Parathyroid adenoma (tissue), 2 donors: ENCODE measurements around the gene IGFALS.

Experiments
- H2AFZ ChIP-seq: fragments of 300-600 bp; sonication (generic); one replicate; pipeline ENCODE4 v1.7.0; 2017; ENCODE audit warnings: antibody characterized with exemption, mild to moderate bottlenecking
- H3K27ac ChIP-seq: fragments of 300-600 bp; sonication (generic); one replicate; pipeline ENCODE4 v1.7.0; 2017
- H3K27me3 ChIP-seq: fragments of 300-600 bp; sonication (generic); one replicate; pipeline ENCODE4 v1.7.0; 2017; ENCODE audit warnings: low read length; ENCODE audit not compliant: control insufficient read depth, insufficient read depth
- H3K36me3 ChIP-seq: fragments of 300-600 bp; sonication (generic); one replicate; pipeline ENCODE4 v1.7.0; 2017; ENCODE audit warnings: low read length; ENCODE audit not compliant: control insufficient read depth, insufficient read depth
- H3K4me1 ChIP-seq: fragments of 300-600 bp; sonication (generic); one replicate; pipeline ENCODE4 v1.7.0; 2017; ENCODE audit warnings: control low read depth
- H3K4me2 ChIP-seq: fragments of 300-600 bp; sonication (generic); one replicate; pipeline ENCODE4 v1.7.0; 2017; ENCODE audit warnings: low read length
- H3K4me3 ChIP-seq: fragments of 300-600 bp; sonication (generic); one replicate; pipeline ENCODE4 v1.7.0; 2017; ENCODE audit warnings: low read depth, low read length
- H3K79me2 ChIP-seq: fragments of 300-600 bp; sonication (generic); one replicate; pipeline ENCODE4 v1.7.0; 2017; ENCODE audit warnings: control low read depth
- H3K9ac ChIP-seq: fragments of 300-600 bp; sonication (generic); one replicate; pipeline ENCODE4 v1.7.0; 2017; ENCODE audit warnings: mild to moderate bottlenecking
- H3K9me3 ChIP-seq: fragments of 300-600 bp; sonication (generic); one replicate; pipeline ENCODE4 v1.7.0; 2017; ENCODE audit warnings: low read length; ENCODE audit not compliant: control insufficient read depth
- TF ChIP-seq, protein P1 (sequence below): fragments of 300-600 bp; sonication (generic); IDR thresholded peaks from one replicate; pipeline ENCODE4 v1.7.0; 2017; ENCODE audit warnings: antibody characterized with exemption, mild to moderate bottlenecking
- donor health status: primary hyperparathyroidism.

IGFALS gene

DNA sequence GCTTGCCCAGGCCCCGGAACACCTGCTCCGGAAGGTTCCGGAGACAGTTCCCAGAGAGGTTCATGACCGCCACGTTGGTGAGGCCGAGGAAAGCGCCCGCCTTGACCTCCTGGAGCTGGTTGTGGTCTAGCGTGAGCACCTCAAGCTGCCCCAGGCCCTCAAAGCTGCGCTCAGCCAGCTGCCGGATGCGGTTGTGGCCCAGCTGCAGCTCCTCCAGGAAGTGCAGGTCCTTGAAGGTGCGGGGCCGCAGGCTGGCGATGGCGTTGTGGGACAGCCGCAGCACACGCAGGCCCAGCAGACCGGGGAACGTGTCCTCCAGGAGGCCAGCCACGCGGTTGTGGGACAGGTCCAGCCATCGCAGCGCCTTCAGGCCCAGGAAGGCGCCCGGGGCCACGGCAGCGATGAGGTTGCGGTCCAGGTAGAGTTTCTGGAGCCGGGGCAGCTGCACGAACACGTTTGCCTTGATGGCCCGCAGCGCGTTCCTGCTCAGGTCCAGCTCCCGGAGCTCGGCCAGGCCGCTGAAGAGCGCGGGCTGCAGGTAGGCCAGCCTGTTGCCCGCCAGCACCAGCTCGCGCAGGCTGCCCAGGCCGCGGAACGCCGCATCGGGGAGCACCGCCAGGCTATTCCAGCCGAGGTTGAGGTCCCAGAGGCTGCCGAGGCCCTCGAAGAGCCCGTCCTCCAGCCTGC is 2.1 kb downstream of the IGFALS start:
- Histone ChIP-seq H2AFZ (no peak overlapping the region), H3K27ac (no peak overlapping the region), H3K36me3 (no peaks in the 10 kb centered on the region), H3K4me1 (no peaks in the 10 kb centered on the region), H3K4me2 (no peak overlapping the region), H3K4me3 (no peak overlapping the region), H3K27me3 (no peaks in the 10 kb centered on the region), H3K79me2 (peaks cover 5% of the 10 kb centered on the region), H3K9me3 (no peaks in the 10 kb centered on the region), H3K9ac (no peak overlapping the region)
- TF ChIP-seq, protein P1, sequence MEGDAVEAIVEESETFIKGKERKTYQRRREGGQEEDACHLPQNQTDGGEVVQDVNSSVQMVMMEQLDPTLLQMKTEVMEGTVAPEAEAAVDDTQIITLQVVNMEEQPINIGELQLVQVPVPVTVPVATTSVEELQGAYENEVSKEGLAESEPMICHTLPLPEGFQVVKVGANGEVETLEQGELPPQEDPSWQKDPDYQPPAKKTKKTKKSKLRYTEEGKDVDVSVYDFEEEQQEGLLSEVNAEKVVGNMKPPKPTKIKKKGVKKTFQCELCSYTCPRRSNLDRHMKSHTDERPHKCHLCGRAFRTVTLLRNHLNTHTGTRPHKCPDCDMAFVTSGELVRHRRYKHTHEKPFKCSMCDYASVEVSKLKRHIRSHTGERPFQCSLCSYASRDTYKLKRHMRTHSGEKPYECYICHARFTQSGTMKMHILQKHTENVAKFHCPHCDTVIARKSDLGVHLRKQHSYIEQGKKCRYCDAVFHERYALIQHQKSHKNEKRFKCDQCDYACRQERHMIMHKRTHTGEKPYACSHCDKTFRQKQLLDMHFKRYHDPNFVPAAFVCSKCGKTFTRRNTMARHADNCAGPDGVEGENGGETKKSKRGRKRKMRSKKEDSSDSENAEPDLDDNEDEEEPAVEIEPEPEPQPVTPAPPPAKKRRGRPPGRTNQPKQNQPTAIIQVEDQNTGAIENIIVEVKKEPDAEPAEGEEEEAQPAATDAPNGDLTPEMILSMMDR, result no peak

DNA sequence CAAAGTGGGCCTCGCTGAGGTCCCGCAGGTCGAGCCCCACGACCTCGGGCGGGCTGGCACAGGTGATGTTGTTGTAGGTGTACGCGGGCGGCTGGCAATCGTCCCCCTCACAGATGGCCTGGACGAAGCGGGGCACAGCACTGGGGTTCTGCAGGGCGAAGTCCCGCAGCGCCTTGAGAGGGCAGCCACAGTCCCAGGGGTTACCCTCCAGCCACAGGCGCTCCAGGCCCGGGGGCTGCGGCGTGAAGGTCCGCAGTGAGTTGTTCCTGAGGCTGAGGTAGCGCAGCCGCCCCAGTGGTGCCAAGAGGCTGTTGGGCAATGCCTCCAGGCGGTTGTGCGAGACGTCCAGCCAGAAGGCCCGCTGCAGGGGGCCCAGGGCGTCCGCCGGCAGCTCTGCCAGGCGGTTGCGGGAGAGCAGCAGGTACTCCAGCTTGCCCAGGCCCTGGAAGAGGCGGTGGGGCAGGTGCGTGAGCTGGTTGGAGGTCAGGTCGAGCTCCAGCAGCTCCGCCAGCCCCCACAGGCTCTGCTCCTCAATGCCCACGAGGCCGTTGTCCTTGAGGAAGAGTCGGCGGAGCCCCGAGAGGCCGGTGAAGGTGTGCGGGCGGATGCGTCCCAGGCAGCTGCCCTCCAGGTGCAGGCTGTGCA is 2.8 kb downstream of the IGFALS start:
- Histone ChIP-seq H2AFZ (no peak overlapping the region), H3K9ac (no peak overlapping the region), H3K4me3 (no peak overlapping the region), H3K9me3 (no peaks in the 10 kb centered on the region), H3K36me3 (no peaks in the 10 kb centered on the region), H3K27ac (no peak overlapping the region), H3K4me1 (no peaks in the 10 kb centered on the region), H3K27me3 (no peaks in the 10 kb centered on the region), H3K4me2 (no peak overlapping the region), H3K79me2 (peaks cover 12% of the 10 kb centered on the region)
- TF ChIP-seq, protein P1, result no peak

DNA sequence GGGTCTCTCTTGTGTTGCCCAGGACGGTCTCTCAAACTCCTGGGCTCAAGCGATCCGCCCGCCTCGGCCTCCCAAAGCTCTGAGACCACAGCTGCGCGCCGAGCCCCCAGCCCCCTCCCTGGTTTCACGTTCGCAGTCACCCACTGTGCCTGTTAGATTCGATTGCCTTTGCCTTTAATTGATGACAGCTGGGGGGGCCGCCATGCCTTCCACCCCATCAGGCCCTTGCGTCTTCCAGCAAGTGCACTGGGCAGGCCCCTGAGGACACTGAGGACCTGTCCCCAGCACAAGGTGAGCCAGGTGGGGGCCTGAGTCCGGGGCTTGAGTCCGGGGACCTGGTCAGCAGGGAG is 3.3 kb downstream of the IGFALS start:
- no peaks in the 10 kb centered on the region for H3K27me3 ChIP-seq
- peaks cover 17% of the 10 kb centered on the region for H3K79me2 ChIP-seq
- no peak overlapping the region for H2AFZ ChIP-seq
- H3K27ac ChIP-seq, result no peak overlapping the region
- H3K9ac ChIP-seq, result no peak overlapping the region
- H3K4me3 ChIP-seq, result no peak overlapping the region
- H3K4me1 ChIP-seq, result no peaks in the 10 kb centered on the region
- H3K36me3 ChIP-seq, result no peaks in the 10 kb centered on the region
- H3K4me2 ChIP-seq, result no peak overlapping the region
- H3K9me3 ChIP-seq, result no peaks in the 10 kb centered on the region
- TF ChIP-seq, protein P1, result no peak

DNA sequence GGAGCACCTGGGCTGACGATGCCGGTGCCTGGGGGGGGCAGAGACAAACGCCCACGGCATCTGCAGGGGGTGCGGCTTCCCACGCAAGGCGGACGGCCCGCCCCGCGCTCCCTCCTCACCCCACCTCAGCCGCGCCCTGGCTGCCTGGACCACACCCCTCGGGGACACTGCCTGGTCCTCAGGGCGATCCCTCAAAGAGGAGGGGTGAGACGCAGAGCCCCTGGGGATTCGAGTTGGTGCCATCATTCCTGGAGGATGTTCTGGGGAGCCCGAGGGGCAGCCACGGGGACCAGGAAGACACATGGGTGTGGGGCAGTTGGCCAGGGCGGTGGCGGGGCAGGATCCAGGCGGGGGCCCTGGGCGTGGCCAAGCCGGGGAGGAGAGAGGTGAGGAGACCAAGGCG is 3.9 kb downstream of the IGFALS start:
- Histone ChIP-seq H3K4me1 (no peaks in the 10 kb centered on the region), H3K4me3 (no peak overlapping the region), H3K36me3 (no peaks in the 10 kb centered on the region), H3K9me3 (no peaks in the 10 kb centered on the region), H3K79me2 (peaks cover 21% of the 10 kb centered on the region), H3K27ac (no peak overlapping the region), H3K4me2 (no peak overlapping the region), H2AFZ (no peak overlapping the region), H3K9ac (no peak overlapping the region), H3K27me3 (no peaks in the 10 kb centered on the region)
- TF ChIP-seq, protein P1, result no peak

DNA sequence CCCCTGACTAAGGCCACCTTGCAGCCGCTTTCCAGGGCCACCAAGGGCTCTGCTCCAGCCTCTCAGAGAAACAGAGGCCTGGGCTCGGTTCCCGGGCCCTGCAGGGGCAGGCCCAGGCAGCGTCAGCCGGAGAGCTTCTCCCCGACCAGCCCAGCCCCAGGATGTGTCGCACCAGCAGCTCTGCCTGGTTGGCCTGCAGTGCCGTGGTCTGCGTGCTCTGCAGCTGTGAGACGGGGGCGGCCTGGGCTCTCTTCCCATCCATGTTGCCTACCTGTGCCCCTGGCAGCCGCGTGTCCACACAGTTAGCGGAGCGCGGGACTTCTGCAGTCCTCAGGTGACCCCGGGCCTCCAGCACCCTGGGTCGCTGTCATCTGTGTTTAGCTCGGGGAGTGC is 4.8 kb downstream of the IGFALS start:
- Histone ChIP-seq H3K36me3 (no peaks in the 10 kb centered on the region), H3K27ac (no peak overlapping the region), H3K9me3 (no peaks in the 10 kb centered on the region), H3K79me2 (peaks cover 29% of the 10 kb centered on the region), H3K4me3 (no peak overlapping the region), H3K9ac (no peak overlapping the region), H3K4me1 (no peaks in the 10 kb centered on the region), H2AFZ (no peak overlapping the region), H3K27me3 (no peaks in the 10 kb centered on the region), H3K4me2 (no peak overlapping the region)
- TF ChIP-seq, protein P1, result no peak
